ENCODE results near the gene HDAC4.

HDAC4 gene

DNA sequence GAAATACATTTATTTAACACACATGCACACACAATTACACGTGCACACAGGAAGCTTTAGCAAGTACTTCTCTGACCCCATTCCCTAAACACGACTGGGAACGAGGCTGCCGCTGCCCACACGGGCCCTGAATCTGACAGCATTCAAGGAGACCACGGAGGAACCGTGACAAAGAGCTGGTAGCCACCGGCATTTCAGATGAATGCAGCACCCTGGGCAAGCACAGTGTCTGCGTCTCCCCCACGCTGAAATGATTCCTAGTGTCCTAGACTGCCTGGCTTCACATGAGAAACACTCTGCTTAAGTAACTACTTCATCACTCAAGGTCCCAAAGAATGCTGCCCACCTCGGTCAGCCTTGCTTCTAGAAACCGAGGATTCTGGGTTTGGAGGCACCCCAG is 95.0 kb downstream of the HDAC4 start:
- no peak for DNase-seq

GRCh38 chr2:239305222-239305575 is 95.6 kb downstream of the HDAC4 start:
- DNase-seq = no peak

DNA sequence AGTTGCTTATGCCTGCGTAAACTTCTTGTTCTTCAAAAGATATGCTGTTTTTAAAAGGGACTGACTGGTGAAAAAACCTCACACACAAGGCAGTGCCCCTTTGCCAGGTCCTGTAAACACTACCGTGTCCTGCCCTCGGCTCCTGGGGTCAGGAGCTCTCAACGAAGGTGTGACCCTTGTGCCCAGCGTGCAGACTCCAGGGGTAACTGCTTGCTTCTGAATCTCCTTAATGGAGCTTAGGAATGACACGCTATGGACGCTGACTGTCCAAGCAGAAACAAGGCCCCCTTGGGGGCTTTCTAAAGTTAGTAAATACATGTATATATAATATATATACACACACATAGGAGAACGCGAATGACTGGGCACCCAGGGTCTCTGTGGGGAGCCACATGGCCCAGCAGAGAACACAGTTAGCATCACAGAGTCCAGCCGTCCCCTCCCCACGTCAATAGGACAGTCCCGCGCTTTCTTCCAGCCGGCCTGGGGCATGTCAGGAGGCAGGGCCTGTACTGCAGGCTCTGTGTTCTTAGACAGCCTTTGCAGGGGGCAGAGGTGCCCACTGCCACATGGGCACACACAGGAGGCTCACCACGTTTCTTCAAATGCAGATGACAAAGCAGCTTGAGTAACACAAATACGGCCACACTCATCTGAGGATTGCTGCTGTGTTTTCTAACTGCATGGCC is 96.1 kb downstream of the HDAC4 start:
- no peak for DNase-seq

- DNase-seq = no peak
Observed at GRCh38 chr2:239303711-239304532, 96.9 kb downstream of the HDAC4 start.

GRCh38 chr2:239302808-239303557 is 97.8 kb downstream of the HDAC4 start:
- no peak for DNase-seq

GRCh38 chr2:239302083-239302807 is 98.6 kb downstream of the HDAC4 start:
- no peak for DNase-seq

DNA sequence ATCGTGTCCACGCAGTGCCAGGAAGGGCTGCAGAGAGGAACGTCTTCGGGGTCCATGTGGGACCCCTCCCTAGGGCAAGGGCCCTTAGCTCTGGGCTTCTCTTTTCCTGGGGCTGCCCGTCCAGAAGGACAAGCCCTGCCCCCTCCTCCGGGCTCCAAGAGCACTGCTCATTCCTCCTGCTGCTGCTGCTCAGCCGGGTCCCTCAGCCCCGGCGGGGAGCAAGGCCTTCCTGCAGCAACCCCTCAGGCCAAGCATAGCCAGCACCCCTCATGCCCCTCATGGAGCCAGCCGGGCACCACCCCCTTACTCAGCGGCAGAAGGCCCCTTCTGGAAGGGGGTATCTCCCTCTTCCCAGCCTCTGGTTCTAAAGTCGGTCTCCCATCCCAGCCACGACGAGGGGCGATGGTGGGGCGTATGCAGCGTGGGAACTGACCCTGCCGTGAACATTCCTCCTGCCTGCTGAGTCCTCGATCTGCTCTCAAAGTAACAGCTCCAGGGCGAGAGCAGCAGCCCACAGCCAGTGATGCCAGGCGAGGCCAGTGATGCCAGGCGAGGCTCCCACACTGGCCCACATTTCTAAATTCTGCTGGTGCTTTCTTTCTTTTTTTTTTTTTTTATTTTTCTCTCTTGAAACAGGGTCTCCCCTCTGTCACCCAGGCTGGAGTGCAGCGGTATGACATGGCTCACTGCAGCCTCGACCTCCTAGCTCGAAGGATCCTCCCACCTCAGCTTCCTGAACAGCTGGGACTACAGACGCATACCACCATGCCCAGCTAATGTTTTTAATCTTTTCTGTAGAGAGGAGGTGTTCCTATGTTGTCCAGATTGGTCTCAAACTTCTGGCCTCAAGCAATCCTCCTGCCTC is 99.7 kb downstream of the HDAC4 start:
- no peak for DNase-seq

GRCh38 chr2:239300242-239300641 is 100.6 kb downstream of the HDAC4 start:
- no peak for DNase-seq

- DNase-seq = no peak
Observed at GRCh38 chr2:239299218-239299939, 101.4 kb downstream of the HDAC4 start.

DNA sequence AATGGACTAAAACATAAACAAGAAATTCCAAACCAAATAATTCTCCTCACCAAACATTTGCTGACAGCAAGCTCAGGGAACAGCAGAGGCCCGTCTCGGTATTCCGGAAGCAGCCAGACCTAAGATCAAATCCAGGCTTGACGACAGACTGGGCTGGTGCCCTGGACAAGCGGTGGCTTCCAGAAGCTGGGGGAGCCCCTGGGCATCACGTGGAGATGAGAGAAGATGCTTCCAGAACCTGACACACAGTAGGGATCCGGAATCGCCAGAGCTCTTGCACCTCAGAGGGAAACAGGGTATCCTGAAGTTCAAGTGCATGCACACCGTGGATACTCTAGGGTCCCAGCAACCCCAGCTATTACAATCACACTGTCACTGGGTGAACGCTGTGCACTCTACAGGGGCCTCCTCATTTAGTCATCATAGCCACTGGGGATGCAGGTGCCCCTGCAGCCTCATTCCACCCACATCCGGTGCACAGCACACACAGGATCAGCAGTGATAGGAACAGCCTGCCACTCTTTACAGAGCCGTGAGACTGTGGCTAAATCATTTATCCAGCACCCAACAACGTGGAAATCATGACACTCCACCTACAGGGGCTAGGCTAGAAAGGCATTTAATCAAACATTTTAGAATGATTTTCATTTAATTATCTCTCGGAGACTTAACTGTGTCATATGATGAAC is 102.6 kb downstream of the HDAC4 start:
- DNase-seq = peak; percentile 59

DNA sequence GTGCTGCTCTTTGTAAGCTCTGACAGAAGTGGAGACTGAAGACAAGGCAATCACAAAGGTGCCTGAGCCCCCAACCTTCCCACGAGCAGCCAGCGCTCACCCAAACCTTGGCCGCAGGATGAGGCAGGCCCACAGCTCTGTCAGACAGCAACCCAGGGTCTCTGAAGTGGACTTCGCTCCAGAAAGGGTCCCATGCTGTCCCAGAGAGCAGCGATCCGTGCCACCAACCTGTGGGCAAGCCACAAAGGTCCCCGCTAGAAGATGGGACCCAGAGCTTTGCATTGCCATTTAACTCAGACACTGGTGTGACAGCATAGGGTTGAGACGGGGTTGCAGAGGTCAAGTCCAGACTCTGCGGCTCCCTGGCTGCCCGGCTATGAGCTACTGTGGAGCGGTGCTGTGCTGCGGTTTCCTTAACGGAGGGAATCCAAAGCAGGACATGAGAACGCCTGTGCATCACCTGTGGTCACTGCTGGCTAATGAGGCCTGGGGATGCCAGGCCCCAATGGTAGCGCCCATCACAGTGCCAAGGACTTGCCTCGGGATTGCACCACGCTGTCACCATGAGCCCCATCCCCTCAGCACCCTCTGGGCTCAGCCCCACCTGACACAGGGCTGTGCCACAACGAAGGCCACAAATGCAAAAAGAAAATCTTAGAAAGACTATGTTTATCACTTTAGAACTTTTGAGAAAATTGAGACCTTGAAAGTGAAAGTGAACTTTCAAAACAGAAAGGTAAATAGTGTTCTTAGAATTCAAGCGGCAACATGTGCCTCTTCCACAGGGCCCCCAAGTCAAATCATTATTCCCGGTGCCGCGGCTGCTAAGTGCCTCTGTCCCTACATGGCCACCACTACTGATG is 103.4 kb downstream of the HDAC4 start:
- DNase-seq = no peak

GRCh38 chr2:239296020-239296932 is 104.5 kb downstream of the HDAC4 start:
- no peak for DNase-seq

- DNase-seq = no peak
Observed at GRCh38 chr2:239295377-239296019, 105.3 kb downstream of the HDAC4 start.

- DNase-seq = no peak
Observed at GRCh38 chr2:239294571-239295054, 106.2 kb downstream of the HDAC4 start.

DNA sequence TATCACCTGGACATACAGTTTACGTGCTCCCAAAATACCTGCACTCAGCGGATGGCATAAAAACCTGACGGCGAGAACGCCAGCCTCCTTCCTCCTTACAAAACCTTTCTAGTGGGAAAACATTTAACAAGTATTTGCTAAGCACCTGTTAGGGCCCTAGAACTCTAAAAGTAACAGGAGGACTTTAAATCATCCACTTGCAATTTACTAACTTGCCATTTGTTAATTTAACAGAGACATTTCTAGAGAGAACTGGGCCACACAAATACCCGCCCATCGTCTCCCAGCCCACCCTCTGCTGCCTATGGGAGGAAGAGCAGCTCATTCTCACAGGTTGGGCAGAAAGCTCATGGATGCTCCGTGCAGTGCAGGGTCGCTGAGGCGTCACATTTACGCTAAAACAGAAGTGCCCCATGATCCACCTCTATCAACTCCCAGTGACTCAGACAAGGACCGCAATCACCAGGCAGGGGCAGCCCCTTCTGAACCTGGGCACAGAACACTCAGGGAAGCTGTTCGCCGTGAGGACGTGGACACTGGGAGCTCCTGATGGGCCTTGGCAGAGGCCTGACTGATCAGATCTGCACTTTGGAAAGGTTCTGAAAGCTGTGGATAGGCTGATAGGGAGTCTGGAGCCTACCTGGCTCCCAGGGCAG is 106.9 kb downstream of the HDAC4 start:
- peak; percentile 32 for DNase-seq

DNA sequence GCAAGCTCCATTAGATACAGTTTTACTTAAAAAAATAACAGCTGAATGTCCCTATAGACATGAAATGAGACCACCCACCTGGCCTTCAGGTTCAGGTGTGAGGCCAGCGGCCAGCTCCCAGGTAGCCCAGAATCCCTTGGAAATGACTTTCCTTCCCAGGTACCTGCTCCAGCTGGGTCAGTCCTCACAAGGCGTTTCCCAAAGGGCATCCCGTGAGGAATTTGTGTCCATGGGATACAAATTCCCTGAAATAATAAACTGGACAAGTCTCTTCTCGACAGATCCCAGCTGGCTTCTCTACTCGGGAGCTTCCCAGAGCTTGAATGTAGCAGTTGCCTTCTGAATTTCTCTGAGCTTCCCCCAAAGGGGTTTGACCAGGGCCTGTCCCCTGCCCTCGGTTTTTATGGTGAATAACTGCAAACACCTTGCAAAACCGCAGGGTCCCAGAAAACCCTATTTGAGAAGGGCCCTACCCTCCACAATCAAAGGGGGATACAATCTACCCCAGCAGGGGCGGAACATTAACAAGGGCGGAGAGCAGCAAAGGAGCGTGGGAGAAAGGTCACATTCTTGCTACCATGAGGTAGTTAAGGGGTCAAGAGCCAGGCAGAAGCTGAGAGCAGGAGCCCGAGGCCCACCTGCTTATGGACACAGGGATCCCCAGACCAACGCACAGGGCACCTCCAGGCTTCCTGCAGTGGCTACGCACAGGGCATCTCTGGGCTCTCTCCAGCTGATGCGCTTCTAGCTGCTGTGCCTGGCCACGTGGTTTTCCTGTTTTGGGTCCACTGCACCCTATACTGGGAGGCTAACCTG is 107.7 kb downstream of the HDAC4 start:
- DNase-seq = no peak
